Stomach (tissue), 4 donors: Measurements from ENCODE around the gene ABCA13.
"Not testable (repeated sequence)": the region's sequence is repeated elsewhere in the genome, so short reads cannot be mapped to it uniquely, and the experiment has no call there.

ENCODE experiments used
- CTCF ChIP-seq, 7 experiments: fragments of 450-650 bp in 4 of 7; fragments of 200-600 bp in 3 of 7; sonication (generic) in 3 of 7; IDR thresholded peaks; one replicate each; pipeline ENCODE4 v1.5.1; 2016 to 2019; ENCODE audit warnings: antibody characterized with exemption in 7 of 7, control low read depth in 2 of 7, mild to moderate bottlenecking in 1 of 7
- EP300 ChIP-seq: sonication (generic); formaldehyde crosslinking; IDR thresholded peaks from one replicate; pipeline ENCODE4 v1.6.1; 2017; ENCODE audit warnings: antibody characterized with exemption
- POLR2A ChIP-seq, 4 donors: fragments of 450-650 bp; IDR thresholded peaks; one replicate each; pipeline ENCODE4 v1.6.1; 2016; ENCODE audit warnings: antibody characterized with exemption in 4 of 4, control low read depth in 2 of 4, mild to moderate bottlenecking in 1 of 4, moderate library complexity in 1 of 4
- POLR2AphosphoS5 ChIP-seq, 3 donors: sonication (generic); formaldehyde crosslinking; IDR thresholded peaks; one replicate each; pipeline ENCODE4 v1.6.1; 2016; ENCODE audit warnings: antibody characterized with exemption in 3 of 3

GRCh38 chr7:48200946-48201589 lies 29.8 kb downstream of the ABCA13 start:
- TF ChIP-seq CTCF (IDR thresholded peaks at IDR 0.05); POLR2A (IDR thresholded peaks at IDR 0.05); EP300; POLR2AphosphoS5 (IDR thresholded peaks at IDR 0.05): not testable (repeated sequence)
